ENCODE results near the gene GSAP.
"Not testable (repeated sequence)": the region's sequence is repeated elsewhere in the genome, so short reads cannot be mapped to it uniquely, and the experiment has no call there.

GSAP gene

GRCh38 chr7:77353911-77354310 lies 62.2 kb downstream of the GSAP start:
- DNase-seq: no peak

- no peak for DNase-seq
These were observed 62.8 kb downstream of the GSAP start for GRCh38 chr7:77353407-77353721.

GRCh38 chr7:77352665-77353406 lies 63.3 kb downstream of the GSAP start:
- DNase-seq: no peak

GRCh38 chr7:77351539-77352004 lies 64.6 kb downstream of the GSAP start:
- no peak for DNase-seq

- DNase-seq: no peak
These were observed 67.0 kb downstream of the GSAP start for GRCh38 chr7:77349141-77349540.

GRCh38 chr7:77348371-77348813 lies 67.8 kb downstream of the GSAP start:
- DNase-seq: no peak

GRCh38 chr7:77346441-77346840 lies 69.7 kb downstream of the GSAP start:
- DNase-seq: no peak

- DNase-seq: not testable (repeated sequence)
These were observed 70.7 kb downstream of the GSAP start for GRCh38 chr7:77345426-77345825.

GRCh38 chr7:77339726-77340125 lies 76.4 kb downstream of the GSAP start:
- DNase-seq: no peak

- DNase-seq: no peak
These were observed 77.1 kb downstream of the GSAP start for GRCh38 chr7:77338883-77339629.

GRCh38 chr7:77338260-77338659 lies 77.9 kb downstream of the GSAP start:
- no peak for DNase-seq

- no peak for DNase-seq
These were observed 78.6 kb downstream of the GSAP start for GRCh38 chr7:77337456-77337990.

GRCh38 chr7:77335581-77335980 lies 80.6 kb downstream of the GSAP start:
- no peak for DNase-seq

- DNase-seq: not testable (repeated sequence)
These were observed 82.1 kb downstream of the GSAP start for GRCh38 chr7:77334039-77334438.

GRCh38 chr7:77331938-77332695 lies 84.0 kb downstream of the GSAP start:
- peak; percentile 18 for DNase-seq

GRCh38 chr7:77330169-77330882 lies 85.8 kb downstream of the GSAP start:
- DNase-seq: no peak

GRCh38 chr7:77329466-77330168 lies 86.5 kb downstream of the GSAP start:
- DNase-seq: no peak

GRCh38 chr7:77328669-77329068 lies 87.5 kb downstream of the GSAP start:
- no peak for DNase-seq

- no peak for DNase-seq
These were observed 88.1 kb downstream of the GSAP start for GRCh38 chr7:77327932-77328628.

- no peak for DNase-seq
These were observed 88.8 kb downstream of the GSAP start for GRCh38 chr7:77327067-77327931.

All from NCI-H1048 (cell line).